SH-SY5Y (cell line): ENCODE data around the gene NUDT17.

Source experiments
- GATA2 ChIP-seq: IDR thresholded peaks from 2 replicates; pipeline ENCODE4 v1.6.1; 2011; ENCODE audit warnings: mild to moderate bottlenecking, low read depth, low read length
- GATA3 ChIP-seq: IDR thresholded peaks from 2 replicates; pipeline ENCODE4 v1.6.1; 2011; ENCODE audit warnings: low read depth, mild to moderate bottlenecking, low read length, moderate library complexity

DNA sequence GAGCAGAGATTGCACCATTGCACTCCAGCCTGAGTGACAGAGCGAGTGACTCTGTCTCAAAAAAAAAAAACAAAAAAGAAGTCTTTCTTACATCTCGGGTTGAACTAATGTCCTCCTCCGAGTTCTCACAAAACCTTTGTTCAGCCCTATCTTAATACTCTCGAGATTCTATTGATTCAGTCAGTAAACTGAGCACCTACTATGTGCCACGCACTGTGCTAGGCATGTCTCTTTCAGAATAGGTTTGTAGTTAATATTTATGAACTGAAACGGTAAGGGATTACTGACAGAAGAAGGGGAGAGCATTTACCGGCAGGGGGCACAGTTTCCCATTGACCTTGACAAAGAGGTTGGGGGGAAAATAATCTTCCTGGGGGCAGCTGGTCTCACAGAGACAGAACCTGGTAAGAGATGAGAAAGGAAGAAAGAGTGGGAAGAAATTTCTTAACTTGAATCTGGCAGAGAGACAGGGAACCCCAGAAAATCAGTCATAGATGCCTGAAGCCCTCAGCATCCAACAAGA lies 10.1 kb downstream of the NUDT17 start:
- TF ChIP-seq GATA2 (no peak), GATA3 (no peak)
